OCI-LY1 (cell line): ENCODE results near the gene PANK4.

Source experiments
- H2AFZ ChIP-seq: fragments of 200-600 bp; sonication (generic), shearing (Covaris generic); 2 replicates; pipeline ENCODE4 v1.6.0; 2014; ENCODE audit warnings: antibody characterized with exemption, mild to moderate bottlenecking, low read length
- H3F3A ChIP-seq: fragments of 200-600 bp; sonication (generic), shearing (Covaris generic); 2 replicates; pipeline ENCODE4 v1.6.0; 2014; ENCODE audit warnings: mild to moderate bottlenecking, antibody characterized with exemption, low read length, moderate library complexity; ENCODE audit not compliant: insufficient read depth
- H3K27ac ChIP-seq: fragments of 200-600 bp; sonication (generic); 2 replicates; pipeline ENCODE4 v1.5.1; 2014; ENCODE audit warnings: low read length, mixed run types, mild to moderate bottlenecking, low read depth; ENCODE audit not compliant: poor library complexity, severe bottlenecking
- H3K27me3 ChIP-seq: fragments of 200-600 bp; sonication (generic); 2 replicates; pipeline ENCODE4 v1.6.0; 2014; ENCODE audit warnings: antibody characterized with exemption, mild to moderate bottlenecking, low read length, moderate library complexity; ENCODE audit not compliant: insufficient read depth
- H3K36me3 ChIP-seq: fragments of 200-600 bp; sonication (generic); 2 replicates; pipeline ENCODE4 v1.6.1; 2014; ENCODE audit warnings: mild to moderate bottlenecking, antibody characterized with exemption, low read length, moderate library complexity, mixed read lengths; ENCODE audit not compliant: insufficient read depth
- H3K4me1 ChIP-seq: fragments of 200-600 bp; sonication (generic); 2 replicates; pipeline ENCODE4 v1.5.1; 2014; ENCODE audit warnings: mild to moderate bottlenecking, low read length, moderate library complexity; ENCODE audit not compliant: insufficient read depth, severe bottlenecking
- H3K4me2 ChIP-seq: fragments of 200-600 bp; sonication (generic), shearing (Covaris generic); 2 replicates; pipeline ENCODE4 v1.6.1; 2014; ENCODE audit warnings: low read length
- H3K4me3 ChIP-seq: fragments of 200-600 bp; sonication (generic); 2 replicates; pipeline ENCODE4 v1.5.1; 2014; ENCODE audit warnings: low read length, low read depth, mild to moderate bottlenecking, mixed read lengths; ENCODE audit not compliant: poor library complexity, severe bottlenecking
- H3K79me2 ChIP-seq: fragments of 200-600 bp; shearing (Covaris generic); 2 replicates; pipeline ENCODE4 v1.6.1; 2016; ENCODE audit warnings: mixed run types, low read length, mixed read lengths; ENCODE audit not compliant: insufficient read depth
- H3K9ac ChIP-seq: fragments of 200-600 bp; sonication (generic), shearing (Covaris generic); 2 replicates; pipeline ENCODE4 v1.6.1; 2014; ENCODE audit warnings: mild to moderate bottlenecking, low read length, mixed read lengths
- H3K9me2 ChIP-seq: fragments of 200-600 bp; sonication (generic), shearing (Covaris generic); 2 replicates; pipeline ENCODE4 v1.6.1; 2014; ENCODE audit warnings: low read depth, mild to moderate bottlenecking, low read length, mixed read lengths
- H3K9me3 ChIP-seq: fragments of 200-600 bp; shearing (Covaris generic); 2 replicates; pipeline ENCODE4 v1.6.1; 2014; ENCODE audit warnings: low read length, mixed read lengths
- H4K20me1 ChIP-seq: fragments of 200-600 bp; sonication (generic), shearing (Covaris generic); 2 replicates; pipeline ENCODE4 v1.6.0; 2016; ENCODE audit warnings: mild to moderate bottlenecking, low read length; ENCODE audit not compliant: insufficient read depth
- EZH2 ChIP-seq: fragments of 200-600 bp; sonication (generic), shearing (Covaris generic); IDR thresholded peaks from 2 replicates; pipeline ENCODE4 v1.8.0; 2017; ENCODE audit warnings: borderline replicate concordance, mixed run types, mild to moderate bottlenecking, antibody characterized with exemption, low read length, moderate library complexity, mixed read lengths
- TF ChIP-seq, protein P1 (sequence below): fragments of 200-600 bp; sonication (generic), shearing (Covaris generic); IDR thresholded peaks from 2 replicates; pipeline ENCODE4 v1.5.1; 2017; ENCODE audit warnings: mild to moderate bottlenecking, antibody characterized with exemption, low read length, moderate library complexity, mixed read lengths

PANK4 gene

DNA sequence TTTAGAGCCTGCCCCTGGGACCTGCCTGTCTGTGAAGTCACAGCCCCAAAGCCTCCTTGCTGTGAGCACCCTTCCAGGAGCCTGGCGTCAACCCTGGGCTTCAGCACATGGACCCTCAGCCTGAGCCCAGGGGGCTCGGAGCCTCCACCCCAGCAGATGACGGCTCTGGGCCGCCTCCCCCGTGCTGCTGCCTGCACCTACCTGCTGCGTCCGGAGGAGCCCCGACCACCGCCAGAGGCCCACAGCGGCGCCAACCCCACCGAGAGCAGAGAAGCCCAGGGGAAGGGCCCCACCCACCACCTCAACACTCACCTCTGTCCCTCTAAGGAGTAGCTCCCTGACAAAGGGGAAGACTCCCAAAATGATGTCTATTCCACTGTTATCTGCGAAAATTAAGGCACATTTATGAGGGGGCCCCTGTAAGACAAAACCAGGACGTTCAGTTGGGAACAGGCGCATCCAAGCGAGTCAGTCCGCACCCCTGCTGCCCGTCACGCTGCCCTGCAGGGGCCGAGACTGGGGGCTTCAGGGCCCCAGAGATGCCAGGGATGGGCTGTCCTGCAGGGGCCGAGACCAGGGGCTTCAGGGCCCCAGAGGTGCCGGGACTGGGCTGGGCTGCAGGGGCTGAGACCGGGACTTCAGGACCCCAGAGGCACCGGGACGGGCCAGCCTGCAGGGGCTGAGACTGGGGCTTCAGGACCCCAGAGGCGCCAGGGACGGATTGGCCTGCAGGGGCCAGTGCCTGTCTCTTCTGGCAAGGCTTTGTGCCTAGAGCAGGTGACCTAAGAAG lies 15.8 kb downstream of the PANK4 start:
- H3K27ac ChIP-seq, result no peak overlapping the region
- H3K4me2 ChIP-seq, result no peak overlapping the region
- no peak for TF ChIP-seq EZH2
- H3F3A ChIP-seq, result no peaks in the 10 kb centered on the region
- no peaks in the 10 kb centered on the region for H3K4me1 ChIP-seq
- no peak overlapping the region for H2AFZ ChIP-seq
- no peaks in the 10 kb centered on the region for H3K9me2 ChIP-seq
- H4K20me1 ChIP-seq, result no peaks in the 10 kb centered on the region
- H3K9ac ChIP-seq, result no peak overlapping the region
- H3K27me3 ChIP-seq, result no peaks in the 10 kb centered on the region
- H3K79me2 ChIP-seq, result no peaks in the 10 kb centered on the region
- no peak overlapping the region for H3K4me3 ChIP-seq
- peaks cover 73% of the 10 kb centered on the region for H3K36me3 ChIP-seq
- H3K9me3 ChIP-seq, result no peaks in the 10 kb centered on the region

DNA sequence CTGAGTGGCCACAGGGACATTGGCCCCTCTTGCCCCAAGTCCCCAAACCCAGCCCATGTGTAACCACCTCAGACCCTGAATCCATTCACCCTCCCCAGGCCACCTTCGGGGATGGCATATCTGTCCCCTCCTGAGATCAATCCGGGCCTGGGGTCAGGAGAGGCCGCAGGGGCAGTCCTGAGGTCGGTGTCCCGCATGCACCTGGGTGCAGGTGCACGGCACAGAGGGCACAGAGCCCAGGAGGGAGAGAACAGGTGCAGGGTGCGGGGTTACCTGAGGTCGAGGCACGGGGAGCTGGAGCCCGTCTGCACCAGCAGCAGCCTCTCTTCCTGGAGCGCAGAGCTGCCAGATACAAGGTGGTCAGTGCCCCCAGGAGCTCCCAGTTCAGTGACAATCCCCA lies 16.8 kb downstream of the PANK4 start:
- Histone ChIP-seq H3K79me2 (no peaks in the 10 kb centered on the region), H3K4me1 (no peaks in the 10 kb centered on the region), H3K9me2 (no peaks in the 10 kb centered on the region), H3K36me3 (peaks cover 64% of the 10 kb centered on the region), H3K9ac (no peak overlapping the region), H3K27ac (no peak overlapping the region), H3F3A (no peaks in the 10 kb centered on the region), H3K27me3 (no peaks in the 10 kb centered on the region), H3K9me3 (no peaks in the 10 kb centered on the region), H4K20me1 (no peaks in the 10 kb centered on the region), H3K4me2 (no peak overlapping the region), H2AFZ (no peak overlapping the region), H3K4me3 (no peak overlapping the region)
- TF ChIP-seq, protein P1, sequence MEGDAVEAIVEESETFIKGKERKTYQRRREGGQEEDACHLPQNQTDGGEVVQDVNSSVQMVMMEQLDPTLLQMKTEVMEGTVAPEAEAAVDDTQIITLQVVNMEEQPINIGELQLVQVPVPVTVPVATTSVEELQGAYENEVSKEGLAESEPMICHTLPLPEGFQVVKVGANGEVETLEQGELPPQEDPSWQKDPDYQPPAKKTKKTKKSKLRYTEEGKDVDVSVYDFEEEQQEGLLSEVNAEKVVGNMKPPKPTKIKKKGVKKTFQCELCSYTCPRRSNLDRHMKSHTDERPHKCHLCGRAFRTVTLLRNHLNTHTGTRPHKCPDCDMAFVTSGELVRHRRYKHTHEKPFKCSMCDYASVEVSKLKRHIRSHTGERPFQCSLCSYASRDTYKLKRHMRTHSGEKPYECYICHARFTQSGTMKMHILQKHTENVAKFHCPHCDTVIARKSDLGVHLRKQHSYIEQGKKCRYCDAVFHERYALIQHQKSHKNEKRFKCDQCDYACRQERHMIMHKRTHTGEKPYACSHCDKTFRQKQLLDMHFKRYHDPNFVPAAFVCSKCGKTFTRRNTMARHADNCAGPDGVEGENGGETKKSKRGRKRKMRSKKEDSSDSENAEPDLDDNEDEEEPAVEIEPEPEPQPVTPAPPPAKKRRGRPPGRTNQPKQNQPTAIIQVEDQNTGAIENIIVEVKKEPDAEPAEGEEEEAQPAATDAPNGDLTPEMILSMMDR, result no peak

DNA sequence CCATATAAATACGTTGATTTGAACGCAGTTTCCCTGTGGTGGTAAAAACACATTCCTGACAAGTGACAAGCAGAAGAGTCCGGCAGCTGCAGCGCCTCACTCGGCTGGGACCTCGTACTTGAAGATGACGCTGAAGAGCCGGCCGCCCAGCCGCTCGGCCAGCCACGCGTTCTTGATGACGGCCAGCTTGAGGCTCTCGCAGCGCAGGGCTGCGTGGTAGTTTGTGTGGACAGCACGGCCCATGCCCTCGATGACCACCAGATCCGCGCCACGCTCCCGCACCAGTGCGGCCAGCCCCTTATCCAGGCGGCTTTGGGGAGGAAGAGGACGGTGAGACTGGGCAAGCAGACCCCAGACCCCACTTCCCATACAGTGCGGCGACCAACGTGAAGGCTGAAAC lies 17.6 kb downstream of the PANK4 start:
- Histone ChIP-seq H2AFZ (no peak overlapping the region), H3K4me2 (no peak overlapping the region), H3K79me2 (no peaks in the 10 kb centered on the region), H3K27ac (no peak overlapping the region), H3K36me3 (peaks cover 59% of the 10 kb centered on the region), H3K9ac (no peak overlapping the region), H3K4me3 (no peak overlapping the region), H3K9me2 (no peaks in the 10 kb centered on the region), H3F3A (no peaks in the 10 kb centered on the region), H4K20me1 (no peaks in the 10 kb centered on the region), H3K9me3 (no peaks in the 10 kb centered on the region), H3K4me1 (no peaks in the 10 kb centered on the region), H3K27me3 (no peaks in the 10 kb centered on the region)
- TF ChIP-seq, protein P1, result no peak
- no peak for TF ChIP-seq EZH2

DNA sequence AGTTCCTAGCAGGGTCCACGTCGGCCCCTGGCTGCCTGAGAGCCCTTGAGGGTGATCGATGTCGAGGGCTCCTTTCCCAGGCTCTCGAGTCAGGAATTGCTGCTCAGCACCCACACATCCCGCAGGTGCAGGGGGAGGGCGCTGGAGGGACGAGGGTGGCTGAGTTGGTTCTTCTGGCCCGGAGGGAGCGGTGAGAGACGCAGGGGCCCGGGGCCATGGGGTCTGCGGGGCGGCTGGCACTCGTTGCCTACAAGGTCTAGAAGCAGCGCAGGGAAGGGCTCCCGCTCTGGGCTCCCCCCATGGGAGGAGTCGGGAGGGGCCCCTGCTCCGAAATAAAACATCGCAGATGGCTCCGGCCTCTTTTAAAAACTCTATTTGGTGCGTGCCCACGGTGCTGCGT lies 18.2 kb downstream of the PANK4 start:
- H3K4me2 ChIP-seq, result no peak overlapping the region
- no peaks in the 10 kb centered on the region for H3F3A ChIP-seq
- no peaks in the 10 kb centered on the region for H3K4me1 ChIP-seq
- TF ChIP-seq EZH2, result no peak
- TF ChIP-seq, protein P1, result no peak
- H4K20me1 ChIP-seq, result no peaks in the 10 kb centered on the region
- no peak overlapping the region for H2AFZ ChIP-seq
- no peaks in the 10 kb centered on the region for H3K79me2 ChIP-seq
- no peak overlapping the region for H3K9ac ChIP-seq
- peaks cover 1% of the 10 kb centered on the region; the same call in 1 of the 2 replicates for H3K27me3 ChIP-seq
- H3K9me3 ChIP-seq, result no peaks in the 10 kb centered on the region
- no peak overlapping the region for H3K4me3 ChIP-seq
- H3K9me2 ChIP-seq, result no peaks in the 10 kb centered on the region
- no peak overlapping the region for H3K27ac ChIP-seq
- peaks cover 54% of the 10 kb centered on the region for H3K36me3 ChIP-seq
